ENCODE data around the gene ACVR2B.

- TF ChIP-seq CTCF (IDR thresholded peaks at IDR 0.05) (no peak), POLR2AphosphoS5 (IDR thresholded peaks at IDR 0.05; ENCODE audit: low read depth, low read length) (no peak), REST (IDR thresholded peaks at IDR 0.05; ENCODE audit: insufficient read depth in 1 of 2, low read depth in 2 of 2, low read length in 1 of 2) (no peak)
Measured at GRCh38 chr3:38532529-38532928, 78.8 kb downstream of the ACVR2B start.
